ENCODE data around the gene KDELR1. TPM values are rescaled to one million over a fixed set of nuclear protein-coding genes. Genes with fewer than 3 reads are reported as not detected.

Gene KDELR1
- total and polyA plus RNA-seq, 9 of the 15 experiments (the other 6 are each of a cell fraction or from before 2014, with no cell fraction given): 6.1 to 165 (median 58.5) TPM

DNA sequence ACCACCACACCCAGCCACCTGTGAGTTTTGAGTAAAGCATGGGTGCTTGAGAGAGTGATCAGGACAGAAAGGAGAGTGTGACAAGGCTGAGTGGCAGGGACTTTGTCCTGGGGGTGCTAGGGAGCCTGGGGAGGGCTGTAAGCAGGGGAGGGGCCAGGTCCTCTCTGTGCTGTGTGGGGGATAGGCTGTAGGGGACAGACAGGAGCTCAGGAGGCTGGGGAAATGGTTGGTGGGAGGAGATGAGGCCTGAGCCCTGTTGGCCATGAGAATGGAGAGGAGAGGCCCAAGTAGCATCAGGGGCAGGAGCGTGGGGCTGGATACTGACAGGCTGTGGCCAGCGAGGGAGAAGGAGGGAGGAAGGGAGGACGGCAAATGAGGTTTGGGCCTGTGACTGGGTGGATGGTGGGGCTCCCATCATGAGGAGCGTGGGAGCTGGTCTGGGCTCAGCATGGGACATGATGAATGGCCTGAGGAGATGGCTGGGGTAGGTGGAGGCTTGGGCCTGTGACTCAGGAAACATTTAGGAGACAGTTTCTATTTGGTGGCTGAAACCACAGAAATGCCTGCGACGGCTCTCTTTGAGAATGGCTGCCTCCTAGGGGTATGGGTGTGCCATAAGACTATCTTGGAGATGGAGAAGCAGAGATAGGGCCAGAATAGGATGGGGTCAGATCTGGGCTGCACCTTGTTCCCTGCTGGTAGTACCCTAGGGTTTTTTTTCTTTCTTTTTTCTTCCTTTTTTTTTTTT lies 27.1 kb upstream of the KDELR1 start (continued):
- TF ChIP-seq, protein P1, sequence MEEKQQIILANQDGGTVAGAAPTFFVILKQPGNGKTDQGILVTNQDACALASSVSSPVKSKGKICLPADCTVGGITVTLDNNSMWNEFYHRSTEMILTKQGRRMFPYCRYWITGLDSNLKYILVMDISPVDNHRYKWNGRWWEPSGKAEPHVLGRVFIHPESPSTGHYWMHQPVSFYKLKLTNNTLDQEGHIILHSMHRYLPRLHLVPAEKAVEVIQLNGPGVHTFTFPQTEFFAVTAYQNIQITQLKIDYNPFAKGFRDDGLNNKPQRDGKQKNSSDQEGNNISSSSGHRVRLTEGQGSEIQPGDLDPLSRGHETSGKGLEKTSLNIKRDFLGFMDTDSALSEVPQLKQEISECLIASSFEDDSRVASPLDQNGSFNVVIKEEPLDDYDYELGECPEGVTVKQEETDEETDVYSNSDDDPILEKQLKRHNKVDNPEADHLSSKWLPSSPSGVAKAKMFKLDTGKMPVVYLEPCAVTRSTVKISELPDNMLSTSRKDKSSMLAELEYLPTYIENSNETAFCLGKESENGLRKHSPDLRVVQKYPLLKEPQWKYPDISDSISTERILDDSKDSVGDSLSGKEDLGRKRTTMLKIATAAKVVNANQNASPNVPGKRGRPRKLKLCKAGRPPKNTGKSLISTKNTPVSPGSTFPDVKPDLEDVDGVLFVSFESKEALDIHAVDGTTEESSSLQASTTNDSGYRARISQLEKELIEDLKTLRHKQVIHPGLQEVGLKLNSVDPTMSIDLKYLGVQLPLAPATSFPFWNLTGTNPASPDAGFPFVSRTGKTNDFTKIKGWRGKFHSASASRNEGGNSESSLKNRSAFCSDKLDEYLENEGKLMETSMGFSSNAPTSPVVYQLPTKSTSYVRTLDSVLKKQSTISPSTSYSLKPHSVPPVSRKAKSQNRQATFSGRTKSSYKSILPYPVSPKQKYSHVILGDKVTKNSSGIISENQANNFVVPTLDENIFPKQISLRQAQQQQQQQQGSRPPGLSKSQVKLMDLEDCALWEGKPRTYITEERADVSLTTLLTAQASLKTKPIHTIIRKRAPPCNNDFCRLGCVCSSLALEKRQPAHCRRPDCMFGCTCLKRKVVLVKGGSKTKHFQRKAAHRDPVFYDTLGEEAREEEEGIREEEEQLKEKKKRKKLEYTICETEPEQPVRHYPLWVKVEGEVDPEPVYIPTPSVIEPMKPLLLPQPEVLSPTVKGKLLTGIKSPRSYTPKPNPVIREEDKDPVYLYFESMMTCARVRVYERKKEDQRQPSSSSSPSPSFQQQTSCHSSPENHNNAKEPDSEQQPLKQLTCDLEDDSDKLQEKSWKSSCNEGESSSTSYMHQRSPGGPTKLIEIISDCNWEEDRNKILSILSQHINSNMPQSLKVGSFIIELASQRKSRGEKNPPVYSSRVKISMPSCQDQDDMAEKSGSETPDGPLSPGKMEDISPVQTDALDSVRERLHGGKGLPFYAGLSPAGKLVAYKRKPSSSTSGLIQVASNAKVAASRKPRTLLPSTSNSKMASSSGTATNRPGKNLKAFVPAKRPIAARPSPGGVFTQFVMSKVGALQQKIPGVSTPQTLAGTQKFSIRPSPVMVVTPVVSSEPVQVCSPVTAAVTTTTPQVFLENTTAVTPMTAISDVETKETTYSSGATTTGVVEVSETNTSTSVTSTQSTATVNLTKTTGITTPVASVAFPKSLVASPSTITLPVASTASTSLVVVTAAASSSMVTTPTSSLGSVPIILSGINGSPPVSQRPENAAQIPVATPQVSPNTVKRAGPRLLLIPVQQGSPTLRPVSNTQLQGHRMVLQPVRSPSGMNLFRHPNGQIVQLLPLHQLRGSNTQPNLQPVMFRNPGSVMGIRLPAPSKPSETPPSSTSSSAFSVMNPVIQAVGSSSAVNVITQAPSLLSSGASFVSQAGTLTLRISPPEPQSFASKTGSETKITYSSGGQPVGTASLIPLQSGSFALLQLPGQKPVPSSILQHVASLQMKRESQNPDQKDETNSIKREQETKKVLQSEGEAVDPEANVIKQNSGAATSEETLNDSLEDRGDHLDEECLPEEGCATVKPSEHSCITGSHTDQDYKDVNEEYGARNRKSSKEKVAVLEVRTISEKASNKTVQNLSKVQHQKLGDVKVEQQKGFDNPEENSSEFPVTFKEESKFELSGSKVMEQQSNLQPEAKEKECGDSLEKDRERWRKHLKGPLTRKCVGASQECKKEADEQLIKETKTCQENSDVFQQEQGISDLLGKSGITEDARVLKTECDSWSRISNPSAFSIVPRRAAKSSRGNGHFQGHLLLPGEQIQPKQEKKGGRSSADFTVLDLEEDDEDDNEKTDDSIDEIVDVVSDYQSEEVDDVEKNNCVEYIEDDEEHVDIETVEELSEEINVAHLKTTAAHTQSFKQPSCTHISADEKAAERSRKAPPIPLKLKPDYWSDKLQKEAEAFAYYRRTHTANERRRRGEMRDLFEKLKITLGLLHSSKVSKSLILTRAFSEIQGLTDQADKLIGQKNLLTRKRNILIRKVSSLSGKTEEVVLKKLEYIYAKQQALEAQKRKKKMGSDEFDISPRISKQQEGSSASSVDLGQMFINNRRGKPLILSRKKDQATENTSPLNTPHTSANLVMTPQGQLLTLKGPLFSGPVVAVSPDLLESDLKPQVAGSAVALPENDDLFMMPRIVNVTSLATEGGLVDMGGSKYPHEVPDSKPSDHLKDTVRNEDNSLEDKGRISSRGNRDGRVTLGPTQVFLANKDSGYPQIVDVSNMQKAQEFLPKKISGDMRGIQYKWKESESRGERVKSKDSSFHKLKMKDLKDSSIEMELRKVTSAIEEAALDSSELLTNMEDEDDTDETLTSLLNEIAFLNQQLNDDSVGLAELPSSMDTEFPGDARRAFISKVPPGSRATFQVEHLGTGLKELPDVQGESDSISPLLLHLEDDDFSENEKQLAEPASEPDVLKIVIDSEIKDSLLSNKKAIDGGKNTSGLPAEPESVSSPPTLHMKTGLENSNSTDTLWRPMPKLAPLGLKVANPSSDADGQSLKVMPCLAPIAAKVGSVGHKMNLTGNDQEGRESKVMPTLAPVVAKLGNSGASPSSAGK (IDR thresholded peaks at IDR 0.05): no peak
- no peak for TF ChIP-seq NR2C2 (CRISPR knock-in tag; IDR thresholded peaks at IDR 0.05)
- TF ChIP-seq NR2C2 (tag; IDR thresholded peaks at IDR 0.05): no peak
- no peak for TF ChIP-seq MYC (IDR thresholded peaks at IDR 0.05; ENCODE audit: low read depth, low read length)
- TF ChIP-seq MYC (CRISPR knock-in tag; IDR thresholded peaks at IDR 0.05; ENCODE audit: borderline replicate concordance, low read depth): no peak
- TF ChIP-seq MAFK (IDR thresholded peaks at IDR 0.05; ENCODE audit: low read length): 0 out of 2 replicates have a peak, but pooled peaks have one; percentile 10
- TF ChIP-seq CC2D1A (IDR thresholded peaks at IDR 0.05): no peak
- TF ChIP-seq, protein P2, sequence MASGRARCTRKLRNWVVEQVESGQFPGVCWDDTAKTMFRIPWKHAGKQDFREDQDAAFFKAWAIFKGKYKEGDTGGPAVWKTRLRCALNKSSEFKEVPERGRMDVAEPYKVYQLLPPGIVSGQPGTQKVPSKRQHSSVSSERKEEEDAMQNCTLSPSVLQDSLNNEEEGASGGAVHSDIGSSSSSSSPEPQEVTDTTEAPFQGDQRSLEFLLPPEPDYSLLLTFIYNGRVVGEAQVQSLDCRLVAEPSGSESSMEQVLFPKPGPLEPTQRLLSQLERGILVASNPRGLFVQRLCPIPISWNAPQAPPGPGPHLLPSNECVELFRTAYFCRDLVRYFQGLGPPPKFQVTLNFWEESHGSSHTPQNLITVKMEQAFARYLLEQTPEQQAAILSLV (tag; IDR thresholded peaks at IDR 0.05): no peak
- no peak for TF ChIP-seq STAT5B (CRISPR knock-in tag; IDR thresholded peaks at IDR 0.05)
- TF ChIP-seq ZEB2 (IDR thresholded peaks at IDR 0.05): no peak
- TF ChIP-seq SREBF2 (CRISPR knock-in tag; IDR thresholded peaks at IDR 0.05): no peak
- no peak for TF ChIP-seq RBM25 (IDR thresholded peaks at IDR 0.05; ENCODE audit: low read depth, low read length, severe bottlenecking)
- TF ChIP-seq RAD51 (IDR thresholded peaks at IDR 0.05; ENCODE audit: borderline replicate concordance, low read depth): no peak
- TF ChIP-seq, protein P3, sequence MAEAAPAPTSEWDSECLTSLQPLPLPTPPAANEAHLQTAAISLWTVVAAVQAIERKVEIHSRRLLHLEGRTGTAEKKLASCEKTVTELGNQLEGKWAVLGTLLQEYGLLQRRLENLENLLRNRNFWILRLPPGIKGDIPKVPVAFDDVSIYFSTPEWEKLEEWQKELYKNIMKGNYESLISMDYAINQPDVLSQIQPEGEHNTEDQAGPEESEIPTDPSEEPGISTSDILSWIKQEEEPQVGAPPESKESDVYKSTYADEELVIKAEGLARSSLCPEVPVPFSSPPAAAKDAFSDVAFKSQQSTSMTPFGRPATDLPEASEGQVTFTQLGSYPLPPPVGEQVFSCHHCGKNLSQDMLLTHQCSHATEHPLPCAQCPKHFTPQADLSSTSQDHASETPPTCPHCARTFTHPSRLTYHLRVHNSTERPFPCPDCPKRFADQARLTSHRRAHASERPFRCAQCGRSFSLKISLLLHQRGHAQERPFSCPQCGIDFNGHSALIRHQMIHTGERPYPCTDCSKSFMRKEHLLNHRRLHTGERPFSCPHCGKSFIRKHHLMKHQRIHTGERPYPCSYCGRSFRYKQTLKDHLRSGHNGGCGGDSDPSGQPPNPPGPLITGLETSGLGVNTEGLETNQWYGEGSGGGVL (CRISPR knock-in tag; IDR thresholded peaks at IDR 0.05): no peak
- TF ChIP-seq POLR2B (IDR thresholded peaks at IDR 0.05; ENCODE audit: low read depth, partially characterized antibody): no peak

Measured in K562 (cell line).